ENCODE data around the gene TPP2. TPM values are rescaled to one million over a fixed set of nuclear protein-coding genes. Genes with fewer than 3 reads are reported as not detected.

TPP2 gene
- total RNA-seq, 1 experiment from 2014 or later: 35.1 TPM

GRCh38 chr13:102693250-102693649 is 96.5 kb downstream of the TPP2 start:
- no peaks in the 10 kb centered on the region for H3K9me2 ChIP-seq (ENCODE audit: insufficient read depth)
- no peaks in the 10 kb centered on the region for H4K20me1 ChIP-seq (ENCODE audit: insufficient read depth)
- no peaks in the 10 kb centered on the region for H3K27me3 ChIP-seq (ENCODE audit: insufficient read depth, low read depth)
- H3K36me3 ChIP-seq (ENCODE audit: low read depth): no peaks in the 10 kb centered on the region
- no peak overlapping the region for H3K4me3 ChIP-seq
- H3K27ac ChIP-seq: no peak overlapping the region
- ChIA-PET CTCF (no interaction called here), POLR2A (ENCODE audit: unreplicated experiment) (no interaction called here)
- no peak for TF ChIP-seq EZH2 (IDR thresholded peaks at IDR 0.05; ENCODE audit: low read depth)
- no peak for TF ChIP-seq CTCF (conservative IDR thresholded peaks at IDR 0.05)
- intact Hi-C loops (cut with micrococcal nuclease; ENCODE audit: unreplicated experiment): no loop called here
- peaks cover 6% of the 10 kb centered on the region; the same call in 1 of the 2 replicates for H3K4me1 ChIP-seq (replicated peaks; ENCODE audit: insufficient read depth)
- no peak overlapping the region for H2AFZ ChIP-seq
- H3K4me2 ChIP-seq: no peak overlapping the region
- no peaks in the 10 kb centered on the region for H3F3A ChIP-seq (ENCODE audit: insufficient read depth, low read depth)
- H3K9me3 ChIP-seq (ENCODE audit: insufficient read depth, low read depth): no peaks in the 10 kb centered on the region
- no TSS peak for BruUV-seq (replicated peaks)
- H3K79me2 ChIP-seq (ENCODE audit: low read depth): no peaks in the 10 kb centered on the region
- no peak for DNase-seq

GRCh38 chr13:102693776-102694175 is 97.0 kb downstream of the TPP2 start:
- H4K20me1 ChIP-seq (ENCODE audit: insufficient read depth): no peaks in the 10 kb centered on the region
- H3K9me3 ChIP-seq (ENCODE audit: insufficient read depth, low read depth): no peaks in the 10 kb centered on the region
- H2AFZ ChIP-seq: no peak overlapping the region
- DNase-seq: no peak
- no peaks in the 10 kb centered on the region for H3F3A ChIP-seq (ENCODE audit: insufficient read depth, low read depth)
- H3K4me2 ChIP-seq: no peak overlapping the region
- TF ChIP-seq CTCF (conservative IDR thresholded peaks at IDR 0.05): no peak
- no peak for TF ChIP-seq EZH2 (IDR thresholded peaks at IDR 0.05; ENCODE audit: low read depth)
- H3K36me3 ChIP-seq (ENCODE audit: low read depth): no peaks in the 10 kb centered on the region
- peaks cover 6% of the 10 kb centered on the region; the same call in 1 of the 2 replicates for H3K4me1 ChIP-seq (replicated peaks; ENCODE audit: insufficient read depth)
- H3K79me2 ChIP-seq (ENCODE audit: low read depth): no peaks in the 10 kb centered on the region
- H3K4me3 ChIP-seq: no peak overlapping the region
- POLR2A ChIA-PET (ENCODE audit: unreplicated experiment): no interaction called here
- no peaks in the 10 kb centered on the region for H3K27me3 ChIP-seq (ENCODE audit: insufficient read depth, low read depth)
- CTCF ChIA-PET: interaction anchor here (0.6 kb wide), 1 partner anchor 554 kb away, joined by 3 read pairs; no protein-coding TSS in a partner anchor
- no TSS peak for BruUV-seq (replicated peaks)
- H3K27ac ChIP-seq: no peak overlapping the region
- intact Hi-C loops (cut with micrococcal nuclease; ENCODE audit: unreplicated experiment): no loop called here
- H3K9me2 ChIP-seq (ENCODE audit: insufficient read depth): no peaks in the 10 kb centered on the region

GRCh38 chr13:102694937-102695336 is 98.2 kb downstream of the TPP2 start, which contains the start of gene METTL21C:
Gene METTL21C (minus strand): TSS chr13:102695044. CDS start chr13:102694498, 546 bp downstream.
- ChIA-PET POLR2A (ENCODE audit: unreplicated experiment) (interaction anchor here (0.6 kb wide), 1 partner anchor 160 kb away, joined by 4 read pairs; no protein-coding TSS in a partner anchor), CTCF (no interaction called here)
- H3K4me3 ChIP-seq: no peak within 1 kb of the TSS
- H3K27me3 ChIP-seq (ENCODE audit: insufficient read depth, low read depth): no peaks in the 10 kb centered on the region
- BruUV-seq (replicated peaks): no TSS peak
- H3K27ac ChIP-seq: no peak within 1 kb of the TSS
- no peak within 1 kb of the TSS for H3K4me2 ChIP-seq
- H3K9me3 ChIP-seq (ENCODE audit: insufficient read depth, low read depth): no peaks in the 10 kb centered on the region
- TF ChIP-seq CTCF (conservative IDR thresholded peaks at IDR 0.05): no peak
- no peak for TF ChIP-seq EZH2 (IDR thresholded peaks at IDR 0.05; ENCODE audit: low read depth)
- no peaks in the 10 kb centered on the region for H3K79me2 ChIP-seq (ENCODE audit: low read depth)
- 0 out of 2 replicates have a peak, but pooled peaks cover 2% of the 10 kb centered on the region for H3F3A ChIP-seq (ENCODE audit: insufficient read depth, low read depth)
- no peaks in the 10 kb centered on the region for H3K36me3 ChIP-seq (ENCODE audit: low read depth)
- no peak within 1 kb of the TSS for H2AFZ ChIP-seq
- DNase-seq: no peak
- peaks cover 15% of the 10 kb centered on the region for H3K4me1 ChIP-seq (replicated peaks; ENCODE audit: insufficient read depth)
- H4K20me1 ChIP-seq (ENCODE audit: insufficient read depth): no peaks in the 10 kb centered on the region
- intact Hi-C loops (cut with micrococcal nuclease; ENCODE audit: unreplicated experiment): no loop called here
- no peaks in the 10 kb centered on the region for H3K9me2 ChIP-seq (ENCODE audit: insufficient read depth)
